GM12878 (cell line): ENCODE measurements around the gene TRH. TPM values are rescaled to one million over a fixed set of nuclear protein-coding genes. Genes with fewer than 3 reads are reported as not detected.

ENCODE experiments used
- ATAC-seq: fragments of 200-7000 bp; cut with Tn5 transposase; 3 replicates; pipeline ENCODE4 v1.9.1; 2020; ENCODE audit warnings: mild to moderate bottlenecking, moderate library complexity
- BruUV-seq: library from RNA; stranded (reverse); fragments of 400-500 nt; replicated peaks from 2 replicates; lab custom pipeline; 2021; lab: Mats Ljungman, UMichigan
- CTCF ChIA-PET: fragments of 300-600 bp; sonication (Branson Sonifier 250); formaldehyde crosslinking; extraction: SDS; loops from one replicate; lab custom pipeline; 2021; ENCODE audit warnings: inconsistent platforms; lab: Yijun Ruan, JAX
- POLR2A ChIA-PET: fragments of 350-600 bp; formaldehyde crosslinking; extraction: SDS; loops from one replicate; lab custom pipeline; 2021; ENCODE audit warnings: inconsistent platforms; lab: Charles Lee
- RAD21 ChIA-PET: fragments of 300-600 bp; sonication (Branson Sonifier 250); formaldehyde crosslinking; loops from one replicate; lab custom pipeline; 2023; ENCODE audit warnings: antibody characterized with exemption; ENCODE audit not compliant: unreplicated experiment; lab: Charles Lee
- SMC1A ChIA-PET: fragments of 300-600 bp; sonication (Branson Sonifier 250); formaldehyde crosslinking; loops from one replicate; lab custom pipeline; 2023; ENCODE audit not compliant: unreplicated experiment, uncharacterized antibody; lab: Charles Lee
- DNase-seq: peaks from one replicate; pipeline ENCODE4 v3.0.0-alpha.2; 2011; ENCODE audit warnings: low read depth, low spot score
- FAIRE-seq: peaks from 3 replicates; lab custom pipeline; 2011; peaks lifted over from hg19 to GRCh38; lab: Jason Lieb, UNC
- H2AFZ ChIP-seq: 2 replicates; pipeline ENCODE4 v1.6.0; 2011; ENCODE audit warnings: low read depth, low read length, control low read depth; ENCODE audit not compliant: control insufficient read depth
- H3K27ac ChIP-seq: 2 replicates; pipeline ENCODE4 v1.5.1; 2011; ENCODE audit warnings: control low read depth; ENCODE audit not compliant: control insufficient read depth, insufficient read depth
- H3K27me3 ChIP-seq, 2 experiments: replicated peaks in 1 of 2; 2 replicates each; pipeline versions ENCODE4 v1.6.0 to v1.6.1; 2011; ENCODE audit warnings: low read length in 1 of 2; ENCODE audit not compliant: control insufficient read depth in 2 of 2, insufficient read depth in 2 of 2
- H3K36me3 ChIP-seq, 2 experiments: 2 replicates each; pipeline ENCODE4 v1.5.1; 2011; ENCODE audit warnings: low read length in 1 of 2; ENCODE audit not compliant: control insufficient read depth in 2 of 2, insufficient read depth in 2 of 2
- H3K4me1 ChIP-seq: 2 replicates; pipeline ENCODE4 v1.6.1; 2011; ENCODE audit warnings: mild to moderate bottlenecking, low read length, moderate library complexity, mixed read lengths; ENCODE audit not compliant: control insufficient read depth, insufficient read depth
- H3K4me2 ChIP-seq: 2 replicates; pipeline ENCODE4 v1.6.0; 2011; ENCODE audit warnings: control low read depth; ENCODE audit not compliant: control insufficient read depth, insufficient read depth
- H3K4me3 ChIP-seq: fragments of 200-600 bp; sonication (generic); 2 replicates; pipeline ENCODE4 v1.5.1; 2016
- H3K79me2 ChIP-seq: 2 replicates; pipeline ENCODE4 v1.6.0; 2011; ENCODE audit warnings: low read length; ENCODE audit not compliant: control insufficient read depth, insufficient read depth
- H3K9ac ChIP-seq: 2 replicates; pipeline ENCODE4 v1.8.0; 2011; ENCODE audit warnings: low read length, control low read depth, mixed read lengths; ENCODE audit not compliant: control insufficient read depth, insufficient read depth
- H3K9me3 ChIP-seq: replicated peaks from 3 replicates; pipeline ENCODE4 v1.5.1; 2011; ENCODE audit warnings: mild to moderate bottlenecking, low read length; ENCODE audit not compliant: control insufficient read depth, insufficient read depth
- H4K20me1 ChIP-seq: 2 replicates; pipeline ENCODE4 v1.6.0; 2011; ENCODE audit not compliant: control insufficient read depth, insufficient read depth
- EP300 ChIP-seq, 2 experiments: fragments of 150-350 bp in 1 of 2; IDR thresholded peaks; 2 replicates each; pipeline ENCODE4 v1.6.1; 2011 to 2012; ENCODE audit warnings: low read depth in 2 of 2, low read length in 2 of 2, borderline replicate concordance in 1 of 2, improper control_type of control experiment in 1 of 2, inconsistent platforms in 1 of 2; ENCODE audit not compliant: control insufficient read depth in 1 of 2
- GABPA ChIP-seq: IDR thresholded peaks from 2 replicates; pipeline ENCODE4 v1.6.1; 2014; ENCODE audit warnings: antibody characterized with exemption, low read depth, mild to moderate bottlenecking, inconsistent platforms
- NFYA ChIP-seq: IDR thresholded peaks from 2 replicates; pipeline ENCODE4 v1.6.1; 2011; ENCODE audit warnings: low read depth, mild to moderate bottlenecking, low read length, improper control_type of control experiment, borderline replicate concordance
- POLR2AphosphoS5 ChIP-seq: IDR thresholded peaks from 2 replicates; pipeline ENCODE4 v1.6.1; 2011; ENCODE audit warnings: mild to moderate bottlenecking, low read length, inconsistent platforms
- ZBTB11 ChIP-seq: fragments of 450-650 bp; formaldehyde crosslinking; IDR thresholded peaks from 2 replicates; pipeline ENCODE4 v1.5.0; 2022; ENCODE audit warnings: mild to moderate bottlenecking, missing genetic modification characterization
- WGBS: methylation state at CpG from one replicate; pipeline ENCODE4 v1.1.6; 2016; ENCODE audit warnings: low lambda C conversion rate; ENCODE audit not compliant: insufficient replicate concordance, insufficient coverage; ENCODE audit errors: missing lambda C conversion rate; 5-methylcytosine and 5-hydroxymethylcytosine counted together
- in situ Hi-C: fragments of 300-500 bp; cut with MboI; formaldehyde crosslinking; loops from 9 replicates; pipeline ENCODE4 v1.14.3; 2018; ENCODE audit warnings: mixed read lengths
- intact Hi-C: fragments of 100-400 bp; cut with micrococcal nuclease; formaldehyde crosslinking; loops from one replicate; pipeline ENCODE4 v1.14.2; 2022; ENCODE audit not compliant: unreplicated experiment
- polyA plus RNA-seq, 11 experiments: library from polyadenylated mRNA; depleted of rRNA in 4 of 11; unstranded in 6 of 11; stranded (reverse) in 5 of 11; fragments of >200 nt; fragmentation: Nextera tagmentation in 4 of 11; fragmentation: Illumina TruSeq in 1 of 11; extraction: Ambion mirVana in 4 of 11; extraction: Trizol in 1 of 11; gene quantifications; 1 replicate in 1 of 11; 2 replicates in 10 of 11; pipeline versions ENCODE4 v1.2.1 to v1.2.3, GENCODE V29; 2011 to 2016; ENCODE audit warnings: inconsistent platforms in 2 of 11, missing spikeins in 2 of 11, low read depth in 1 of 11
- total RNA-seq, 4 experiments: library from RNA; depleted of rRNA in 3 of 4; stranded (reverse); fragments of >200 nt in 3 of 4; fragmentation: Illumina TruSeq in 1 of 4; extraction: Trizol in 1 of 4; gene quantifications; 2 replicates each; pipeline versions ENCODE4 v1.2.1 to v1.2.3, GENCODE V29; 2013 to 2021

Gene TRH
- total and polyA plus RNA-seq, 10 of the 15 experiments (the other 5 are each of a cell fraction or from before 2014, with no cell fraction given) = not detected

DNA sequence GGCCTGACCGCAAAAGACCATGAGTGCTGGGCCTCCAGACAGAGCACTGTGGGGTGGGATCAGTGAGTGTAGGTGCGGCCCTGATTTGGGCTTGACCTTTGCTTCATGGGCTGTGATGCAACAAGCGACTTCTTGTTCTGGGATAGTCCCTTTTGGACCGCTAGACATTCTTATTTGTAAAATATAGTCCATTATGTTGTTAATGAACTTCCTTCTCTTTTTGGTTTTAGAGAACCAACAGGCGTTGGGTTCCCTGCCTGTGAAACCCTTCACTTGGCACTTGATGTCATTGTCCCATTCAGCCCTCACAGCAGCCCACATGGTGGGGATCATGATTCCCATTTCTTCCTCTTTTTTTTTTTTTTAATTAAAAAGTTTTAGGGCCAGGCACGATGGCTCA, 15.8 kb upstream of the TRH start:
- ChIA-PET CTCF (no interaction called here), RAD21 (no interaction called here), POLR2A (no interaction called here), SMC1A (no interaction called here)
- DNase-seq (no peak), ATAC-seq (no peak), FAIRE-seq (no peak)
- TF ChIP-seq EP300 (IDR thresholded peaks at IDR 0.05; ENCODE audit: borderline replicate concordance in 1 of 2, control insufficient read depth in 1 of 2, low read depth in 2 of 2, low read length in 2 of 2) = no peak
- TF ChIP-seq POLR2AphosphoS5 = no peak
- TF ChIP-seq NFYA = no peak
- no peak for TF ChIP-seq ZBTB11 (CRISPR knock-in tag)
- TF ChIP-seq GABPA = no peak
- H3K4me1 ChIP-seq = no peaks in the 10 kb centered on the region
- in situ Hi-C loops = no loop called here
- no peak overlapping the region for H3K9ac ChIP-seq
- H3K27me3 ChIP-seq = no peaks in the 10 kb centered on the region; a peak in 1 of 4 replicates
- H3K9me3 ChIP-seq = no peaks in the 10 kb centered on the region
- intact Hi-C loops = no loop called here
- H2AFZ ChIP-seq = no peak overlapping the region
- H3K4me2 ChIP-seq = no peak overlapping the region
- no peaks in the 10 kb centered on the region for H4K20me1 ChIP-seq
- no peak overlapping the region for H3K27ac ChIP-seq
- no TSS peak for BruUV-seq
- whole genome bisulfite sequencing = 18% methylated on average over 5 of the region's 6 CpGs
- no peak overlapping the region for H3K4me3 ChIP-seq
- H3K36me3 ChIP-seq = no peaks in the 10 kb centered on the region
- H3K79me2 ChIP-seq = no peaks in the 10 kb centered on the region
